Astrocyte (in vitro differentiated cells and primary cell): ENCODE measurements around the gene ADGRB3. TPM values are rescaled to one million over a fixed set of nuclear protein-coding genes. Genes with fewer than 3 reads are reported as not detected.
"Not testable (repeated sequence)": the region's sequence is repeated elsewhere in the genome, so short reads cannot be mapped to it uniquely, and the experiment has no call there.

ENCODE experiments used
- DNase-seq: peaks from one replicate; pipeline ENCODE4 v3.0.0-alpha.2; 2010; ENCODE audit warnings: low read depth
- FAIRE-seq: peaks from 2 replicates; lab custom pipeline; 2011; peaks lifted over from hg19 to GRCh38; lab: Jason Lieb, UNC
- H2AFZ ChIP-seq: 2 replicates; pipeline ENCODE4 v1.6.0; 2012; ENCODE audit warnings: low read depth, low read length, inconsistent platforms
- H3K27ac ChIP-seq: 2 replicates; pipeline ENCODE4 v1.5.1; 2011; ENCODE audit warnings: low read depth, low read length, inconsistent platforms
- H3K27me3 ChIP-seq: 2 replicates; pipeline ENCODE4 v1.6.0; 2011; ENCODE audit warnings: low read length, inconsistent platforms; ENCODE audit not compliant: insufficient read depth
- H3K36me3 ChIP-seq: 2 replicates; pipeline ENCODE4 v1.5.1; 2011; ENCODE audit warnings: low read length, inconsistent platforms; ENCODE audit not compliant: insufficient read depth
- H3K4me1 ChIP-seq: 2 replicates; pipeline ENCODE4 v1.5.1; 2011; ENCODE audit warnings: low read length, inconsistent platforms; ENCODE audit not compliant: insufficient read depth
- H3K4me2 ChIP-seq: 2 replicates; pipeline ENCODE4 v1.6.0; 2012; ENCODE audit warnings: low read length, inconsistent platforms
- H3K4me3 ChIP-seq: 2 replicates; pipeline ENCODE4 v1.5.1; 2011; ENCODE audit warnings: low read depth, mild to moderate bottlenecking, low read length, inconsistent platforms; ENCODE audit not compliant: insufficient read depth
- H3K79me2 ChIP-seq: 2 replicates; pipeline ENCODE4 v1.6.0; 2012; ENCODE audit warnings: mild to moderate bottlenecking, low read length, inconsistent platforms; ENCODE audit not compliant: insufficient read depth
- H3K9ac ChIP-seq: 2 replicates; pipeline ENCODE4 v1.6.0; 2012; ENCODE audit warnings: mild to moderate bottlenecking, low read length, inconsistent platforms
- H3K9me3 ChIP-seq: 2 replicates; pipeline ENCODE4 v1.5.1; 2012; ENCODE audit warnings: low read depth, mild to moderate bottlenecking, low read length, inconsistent platforms; ENCODE audit not compliant: insufficient read depth
- H4K20me1 ChIP-seq: 2 replicates; pipeline ENCODE4 v1.6.0; 2012; ENCODE audit warnings: low read length, inconsistent platforms; ENCODE audit not compliant: insufficient read depth
- H3K27ac Mint-ChIP-seq: one replicate; pipeline ENCODE4 v1.8.0; 2021; ENCODE audit warnings: mild to moderate bottlenecking, mixed read lengths; ENCODE audit not compliant: unreplicated experiment
- H3K27me3 Mint-ChIP-seq: one replicate; pipeline ENCODE4 v1.8.0; 2021; ENCODE audit warnings: low read depth, mixed read lengths; ENCODE audit not compliant: unreplicated experiment
- H3K36me3 Mint-ChIP-seq: one replicate; pipeline ENCODE4 v1.8.0; 2021; ENCODE audit warnings: low read depth, mixed read lengths; ENCODE audit not compliant: unreplicated experiment
- H3K4me1 Mint-ChIP-seq: one replicate; pipeline ENCODE4 v1.8.0; 2021; ENCODE audit warnings: low read depth, mixed read lengths; ENCODE audit not compliant: unreplicated experiment
- H3K4me3 Mint-ChIP-seq: one replicate; pipeline ENCODE4 v1.8.0; 2021; ENCODE audit warnings: mild to moderate bottlenecking, moderate library complexity, mixed read lengths; ENCODE audit not compliant: unreplicated experiment
- H3K9me3 Mint-ChIP-seq: one replicate; pipeline ENCODE4 v1.8.0; 2021; ENCODE audit warnings: mild to moderate bottlenecking, mixed read lengths; ENCODE audit not compliant: unreplicated experiment
- CTCF ChIP-seq: IDR thresholded peaks from 2 replicates; pipeline ENCODE4 v1.5.1; 2011; ENCODE audit warnings: low read depth, mild to moderate bottlenecking, inconsistent platforms, low read length, moderate library complexity; ENCODE audit not compliant: insufficient read depth
- EZH2 ChIP-seq: IDR thresholded peaks from 2 replicates; pipeline ENCODE4 v1.6.1; 2012; ENCODE audit warnings: mild to moderate bottlenecking, low read length, inconsistent platforms; ENCODE audit not compliant: insufficient read depth
- total RNA-seq: library from RNA; stranded (reverse); gene quantifications from 2 replicates; pipeline ENCODE4 v1.2.1, GENCODE V29; 2021

ADGRB3 gene
- total RNA-seq, 1 donor from 2014 or later = 0.77 TPM

- not testable (repeated sequence) for H3K9me3 ChIP-seq, H3K4me3 Mint-ChIP-seq, H3K9ac ChIP-seq, H3K27me3 Mint-ChIP-seq, H2AFZ ChIP-seq, H3K79me2 ChIP-seq, DNase-seq, H3K4me1 Mint-ChIP-seq, H3K27me3 ChIP-seq, H3K9me3 Mint-ChIP-seq, H3K4me1 ChIP-seq, H3K36me3 ChIP-seq, H3K36me3 Mint-ChIP-seq, H4K20me1 ChIP-seq, FAIRE-seq, H3K4me2 ChIP-seq, H3K27ac Mint-ChIP-seq, H3K4me3 ChIP-seq, H3K27ac ChIP-seq
Measured at GRCh38 chr6:69433116-69433515, 798.0 kb downstream of the ADGRB3 start.

GRCh38 chr6:69438113-69438512, 803.0 kb downstream of the ADGRB3 start:
- Histone ChIP-seq H3K27me3 (no peaks in the 10 kb centered on the region), H3K4me1 (no peaks in the 10 kb centered on the region), H3K36me3 (no peaks in the 10 kb centered on the region), H3K4me2 (no peak overlapping the region), H3K27ac (no peak overlapping the region), H3K4me3 (no peak overlapping the region), H4K20me1 (no peaks in the 10 kb centered on the region), H3K9ac (no peak overlapping the region), H3K79me2 (no peaks in the 10 kb centered on the region), H3K9me3 (no peaks in the 10 kb centered on the region), H2AFZ (no peak overlapping the region)
- Mint-ChIP-seq H3K4me1 (peaks cover 2% of the 10 kb centered on the region), H3K9me3 (peaks cover 5% of the 10 kb centered on the region), H3K36me3 (no peaks in the 10 kb centered on the region), H3K4me3 (no peak overlapping the region), H3K27me3 (no peaks in the 10 kb centered on the region), H3K27ac (no peak overlapping the region)
- TF ChIP-seq EZH2 (no peak), CTCF (no peak)
- FAIRE-seq (no peak), DNase-seq (no peak)
